TTC549 (cell line): ENCODE data around the gene CSPG5.

Source experiments
- FAIRE-seq: peaks from 2 replicates; lab custom pipeline; 2012; peaks lifted over from hg19 to GRCh38; lab: Jason Lieb, UNC

Gene CSPG5

GRCh38 chr3:47586746-47587145, 8.1 kb upstream of the CSPG5 start:
- FAIRE-seq, result no peak

DNA sequence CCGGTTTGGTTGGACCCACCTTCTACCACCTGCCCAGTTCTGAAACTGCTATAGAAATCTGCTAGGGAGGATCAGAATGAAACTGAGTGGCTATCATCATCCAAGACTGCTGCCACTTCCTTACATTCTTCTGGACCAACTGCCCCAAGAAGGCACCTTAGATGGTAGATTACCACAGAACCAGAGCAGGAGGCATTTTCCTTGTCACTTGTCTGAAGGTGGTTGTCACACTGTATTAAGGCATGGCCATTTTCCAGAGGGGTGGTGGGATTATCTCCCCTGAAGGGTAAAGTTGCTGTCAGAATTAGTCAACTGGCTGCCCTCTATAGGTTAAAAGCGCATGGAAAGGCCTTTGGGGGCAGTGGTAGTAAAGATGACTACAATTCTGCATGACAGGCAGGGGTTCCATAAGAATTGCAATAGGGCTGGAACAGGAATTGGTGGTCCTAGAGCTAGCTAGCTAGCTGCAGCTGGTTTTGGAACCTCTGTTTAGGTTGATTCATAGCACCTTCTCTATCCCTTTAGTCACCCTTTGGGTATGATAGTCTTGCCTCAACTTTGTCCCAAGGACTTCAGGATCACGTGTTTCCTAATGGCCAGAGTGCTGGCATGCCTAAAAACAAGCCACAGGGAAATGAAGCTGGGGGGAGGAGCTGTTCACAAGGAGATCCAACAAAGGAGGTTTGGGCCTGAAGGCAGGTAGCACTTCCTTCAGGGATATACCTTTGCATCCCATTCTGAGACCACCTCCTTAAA, 4.8 kb upstream of the CSPG5 start:
- no peak for FAIRE-seq

GRCh38 chr3:47581835-47582234, 3.2 kb upstream of the CSPG5 start:
- FAIRE-seq, result no peak

- no peak for FAIRE-seq
Observed at GRCh38 chr3:47581422-47581821, 2.8 kb upstream of the CSPG5 start.

DNA sequence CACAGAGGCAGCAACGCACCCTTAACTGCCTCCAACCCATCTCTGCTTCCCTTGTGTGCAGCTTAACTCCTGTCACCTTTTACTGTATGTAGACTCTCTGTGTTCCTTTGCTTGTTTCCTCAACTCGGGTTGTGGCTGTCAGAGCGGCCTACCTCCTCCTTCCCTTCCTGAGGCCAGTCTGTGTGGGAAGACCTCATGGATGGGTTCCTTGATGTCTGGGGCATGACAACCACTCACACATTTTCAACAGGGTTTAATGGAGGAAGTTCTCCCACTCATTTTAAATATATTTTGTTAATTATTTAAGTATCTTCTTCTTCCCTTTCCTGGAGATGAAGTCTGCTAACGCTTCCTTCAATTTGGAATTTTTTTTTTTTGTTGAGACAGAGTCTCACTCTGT, 1.8 kb upstream of the CSPG5 start:
- FAIRE-seq, result no peak

DNA sequence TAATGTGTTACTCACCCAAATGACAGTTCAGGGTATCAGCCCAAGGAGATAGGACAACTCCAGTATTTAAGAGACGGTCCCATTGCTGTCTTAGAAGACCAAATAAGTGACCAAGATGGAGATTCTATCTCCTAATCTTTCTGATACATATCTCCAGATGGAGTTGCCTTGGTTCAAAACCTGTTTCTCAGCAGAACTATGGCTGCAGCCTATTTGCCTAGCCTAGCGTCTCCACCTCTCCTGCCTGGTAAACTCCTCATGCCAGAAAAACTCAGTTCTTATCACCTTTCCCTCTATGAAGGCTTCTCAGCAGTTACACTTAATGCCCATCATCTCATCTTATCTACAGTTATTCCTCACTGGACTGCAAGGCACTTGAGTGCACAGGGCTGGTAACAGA, 1.2 kb upstream of the CSPG5 start:
- no peak for FAIRE-seq

GRCh38 chr3:47578119-47578632, 489 bp downstream of the CSPG5 start:
- FAIRE-seq, result no peak

DNA sequence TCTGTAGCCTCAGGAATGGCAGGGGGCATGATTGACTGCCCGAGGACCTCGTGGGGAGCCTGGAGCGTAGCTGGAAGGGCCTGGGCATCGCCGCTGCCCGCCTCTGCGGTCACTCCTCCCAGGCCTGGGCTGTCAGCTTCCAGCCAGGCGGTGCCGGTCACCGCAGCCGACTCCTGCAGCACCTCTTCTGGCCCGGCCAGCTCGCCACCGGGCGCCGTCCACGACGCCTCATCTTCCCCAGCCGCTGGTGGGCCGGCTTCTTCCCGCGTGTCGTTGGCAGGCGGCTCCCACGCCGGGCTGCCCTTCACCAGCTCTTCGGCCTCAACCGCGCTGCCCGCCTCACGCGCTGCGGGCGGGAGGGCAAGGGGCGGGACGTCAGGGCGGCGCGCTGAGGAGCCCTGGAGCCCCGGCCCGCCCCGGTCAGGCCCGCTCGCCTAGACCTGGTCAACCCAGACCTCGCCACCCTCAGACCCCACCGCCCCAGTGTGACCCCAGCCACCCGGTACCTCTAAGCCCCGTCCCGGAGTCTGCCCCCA, 1.0 kb downstream of the CSPG5 start:
- FAIRE-seq, result no peak

- FAIRE-seq, result no peak
Observed at GRCh38 chr3:47573190-47574172, 5.2 kb downstream of the CSPG5 start.

GRCh38 chr3:47571391-47572175, 7.1 kb downstream of the CSPG5 start:
- FAIRE-seq, result no peak

DNA sequence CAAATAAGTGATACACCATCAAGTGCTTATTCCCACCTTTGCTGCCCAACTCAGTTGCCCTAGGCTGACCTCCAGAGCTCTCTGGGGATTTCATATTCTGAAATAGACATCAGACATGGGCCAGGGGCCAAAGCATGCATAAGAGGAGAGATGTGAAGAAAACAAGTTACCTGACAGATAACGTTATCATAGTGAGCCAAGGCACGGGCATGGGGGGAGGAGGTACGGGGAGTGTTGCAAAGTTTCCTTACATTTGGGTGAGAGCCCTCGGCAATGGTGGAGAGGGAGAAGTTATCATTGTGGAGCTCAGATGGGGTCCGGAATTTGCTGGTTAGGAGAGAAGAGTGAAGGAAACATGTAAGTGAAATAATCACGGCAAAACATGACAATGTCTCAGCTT, 9.8 kb downstream of the CSPG5 start:
- FAIRE-seq, result no peak

DNA sequence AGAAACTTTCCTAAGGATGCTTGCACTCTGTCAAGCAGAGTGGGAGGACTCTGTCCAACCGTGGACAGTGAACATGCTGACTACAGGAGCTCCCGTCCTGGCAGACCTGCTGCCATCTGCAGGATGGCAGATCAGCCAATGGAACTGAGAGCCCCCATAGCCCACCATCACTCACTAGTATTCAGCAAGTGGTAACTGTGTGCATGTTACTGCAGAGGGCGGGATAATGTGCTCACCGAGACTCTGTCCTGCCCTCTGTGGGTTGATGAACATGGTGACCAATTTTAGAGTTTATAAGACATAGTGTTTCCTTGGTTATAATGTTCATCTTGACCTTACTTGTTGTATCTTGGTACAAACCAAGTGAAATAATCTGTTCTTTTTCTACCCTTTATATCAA, 11.5 kb downstream of the CSPG5 start:
- no peak for FAIRE-seq

DNA sequence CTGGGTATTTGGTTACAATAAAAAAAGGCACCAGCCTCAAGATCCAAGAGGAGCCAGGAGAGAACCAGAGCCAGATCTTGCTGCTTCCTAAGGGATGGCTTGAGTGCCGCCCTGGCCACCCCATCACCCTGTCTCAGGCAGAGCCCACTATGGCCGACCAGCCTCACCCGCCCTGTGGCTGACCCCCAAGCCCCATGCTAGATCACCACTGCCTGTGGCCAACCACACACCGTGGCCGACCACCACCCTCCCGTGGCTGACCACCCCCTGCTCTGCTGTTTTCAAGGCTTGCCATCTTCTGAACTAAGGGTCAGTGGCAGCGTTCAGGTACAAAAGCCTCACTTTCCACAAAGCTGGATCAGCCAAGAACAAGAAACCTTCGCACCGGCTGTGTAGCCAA, 12.0 kb downstream of the CSPG5 start:
- no peak for FAIRE-seq

DNA sequence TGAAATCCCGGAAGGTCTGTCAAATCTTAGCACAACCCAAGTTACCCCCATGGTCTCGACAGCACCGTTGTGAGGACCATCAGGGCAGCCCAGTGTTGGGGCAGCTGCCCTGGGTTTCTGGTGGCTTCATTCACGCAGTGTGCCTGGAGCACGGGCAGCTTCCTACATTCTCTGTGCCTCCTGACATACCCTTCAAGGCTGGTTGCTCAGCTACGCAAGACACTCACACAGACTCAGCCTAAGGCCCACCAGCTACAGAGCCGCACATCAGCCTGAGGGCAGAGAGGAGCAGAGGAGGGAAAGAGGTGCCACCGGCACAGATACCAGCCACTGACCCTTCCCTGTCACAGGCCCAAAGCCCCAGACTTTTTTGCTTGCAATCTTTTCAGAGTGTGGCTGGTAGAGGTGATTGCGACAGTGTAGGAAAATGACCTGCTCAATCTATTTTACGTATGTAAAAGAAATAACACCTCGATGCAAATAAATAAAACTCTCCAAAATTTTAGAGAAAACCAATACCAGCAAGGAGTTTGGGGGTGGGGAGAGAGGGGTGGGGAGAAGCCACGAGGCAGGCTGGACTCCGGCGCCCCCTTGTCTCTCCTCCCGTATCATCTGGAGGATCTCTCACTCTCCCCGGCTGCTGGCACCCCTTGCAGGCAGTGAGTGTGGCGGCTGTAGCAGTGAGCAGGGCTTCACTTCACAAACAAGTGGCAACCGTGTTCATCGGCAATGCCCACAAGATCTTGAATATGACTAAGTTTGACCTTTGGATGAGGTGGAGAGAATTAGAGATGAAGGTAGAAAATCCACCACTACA, 12.7 kb downstream of the CSPG5 start:
- no peak for FAIRE-seq

DNA sequence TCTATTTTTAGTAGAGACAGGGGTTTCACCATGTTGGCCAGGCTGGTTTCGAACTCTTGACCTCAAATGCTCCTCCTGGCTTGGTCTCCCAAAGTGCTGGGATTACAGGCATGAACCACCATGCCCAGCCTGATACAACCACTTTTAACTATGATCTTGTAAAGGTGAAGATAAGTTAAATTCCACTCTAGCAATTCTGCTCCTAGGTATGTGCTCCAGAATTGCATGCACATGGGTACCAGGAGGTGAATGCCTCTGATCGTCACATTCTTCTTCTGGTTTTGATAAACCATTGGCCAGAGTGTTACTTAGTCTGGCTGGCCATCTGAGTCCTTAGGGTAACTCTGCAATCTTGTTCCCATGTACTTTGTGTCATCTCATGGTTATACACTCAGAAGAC, 22.3 kb downstream of the CSPG5 start:
- FAIRE-seq, result no peak

- FAIRE-seq, result no peak
Observed at GRCh38 chr3:47554335-47554734, 24.3 kb downstream of the CSPG5 start.

GRCh38 chr3:47553407-47553806, 25.3 kb downstream of the CSPG5 start:
- FAIRE-seq, result no peak

DNA sequence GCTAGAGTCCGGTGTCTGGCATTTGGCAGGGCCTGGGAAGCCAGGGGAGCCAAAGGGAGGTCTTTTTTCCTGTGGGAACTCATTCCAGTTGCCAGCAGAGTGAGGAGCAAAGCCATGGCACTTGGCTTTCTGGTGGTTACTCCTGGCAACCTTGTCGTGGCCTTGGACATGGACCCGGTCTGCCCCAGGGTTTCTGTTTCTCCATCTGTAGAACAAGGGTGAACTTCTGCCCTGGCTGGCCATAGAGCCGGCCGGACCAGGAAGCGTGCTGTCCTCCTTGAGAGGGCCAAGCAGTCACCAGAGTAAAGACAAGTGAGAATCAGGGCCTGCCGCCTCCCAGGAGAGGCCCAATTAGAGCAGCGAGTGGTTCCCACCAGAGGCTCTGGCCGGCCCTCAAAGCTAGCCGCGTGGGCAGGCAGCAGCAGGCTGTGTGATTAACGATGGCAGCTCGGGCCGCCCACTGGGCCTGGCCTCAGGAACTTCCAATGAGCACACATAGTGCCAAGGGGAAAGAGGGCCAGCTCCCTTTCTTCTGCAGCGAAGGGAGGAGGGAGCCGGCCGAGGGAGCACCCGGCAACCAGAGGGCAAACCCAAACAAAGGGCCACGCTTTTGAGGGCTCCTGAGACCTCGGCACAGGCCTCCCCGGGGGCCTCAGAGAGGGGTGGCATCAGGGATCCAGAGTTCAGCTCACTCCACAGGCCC, 36.0 kb downstream of the CSPG5 start:
- no peak for FAIRE-seq

DNA sequence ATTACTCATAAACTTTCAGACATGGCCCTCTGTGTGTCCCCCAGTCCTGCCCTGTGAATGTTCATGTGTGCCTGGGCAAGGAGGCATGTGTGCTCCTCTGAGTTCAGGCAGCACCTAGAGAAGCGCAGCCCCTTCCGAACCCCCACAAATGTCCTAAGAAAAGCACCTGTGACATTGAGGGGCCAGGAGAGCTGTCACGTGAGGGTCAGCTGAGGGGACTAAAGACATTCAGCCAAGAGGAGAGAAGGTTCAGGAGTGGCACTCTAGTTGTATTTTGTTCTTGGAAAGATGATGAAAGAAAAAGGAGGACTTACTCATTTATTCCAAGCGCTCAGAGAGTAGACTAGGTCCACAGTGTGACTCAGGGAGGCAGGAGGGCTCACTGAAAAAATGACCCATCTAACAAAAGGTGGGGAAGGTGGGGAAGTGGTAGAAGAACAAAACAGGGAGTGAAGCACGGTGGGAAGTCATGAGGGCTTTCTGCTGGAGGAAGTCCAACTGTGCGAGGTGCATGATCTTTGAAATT, 37.0 kb downstream of the CSPG5 start:
- no peak for FAIRE-seq

- no peak for FAIRE-seq
Observed at GRCh38 chr3:47540281-47540680, 38.4 kb downstream of the CSPG5 start.
